GM18511 (cell line): ENCODE measurements around the gene RASSF10.

Experiments
- ATAC-seq: cut with Tn5 transposase; IDR thresholded peaks from one replicate; pipeline ENCODE4 v1.9.1; 2021; ENCODE audit warnings: mild to moderate bottlenecking, moderate library complexity; ENCODE audit not compliant: unreplicated experiment

The RASSF10 gene

GRCh38 chr11:13053255-13053917 lies 44.3 kb downstream of the RASSF10 start:
- no peak for ATAC-seq

DNA sequence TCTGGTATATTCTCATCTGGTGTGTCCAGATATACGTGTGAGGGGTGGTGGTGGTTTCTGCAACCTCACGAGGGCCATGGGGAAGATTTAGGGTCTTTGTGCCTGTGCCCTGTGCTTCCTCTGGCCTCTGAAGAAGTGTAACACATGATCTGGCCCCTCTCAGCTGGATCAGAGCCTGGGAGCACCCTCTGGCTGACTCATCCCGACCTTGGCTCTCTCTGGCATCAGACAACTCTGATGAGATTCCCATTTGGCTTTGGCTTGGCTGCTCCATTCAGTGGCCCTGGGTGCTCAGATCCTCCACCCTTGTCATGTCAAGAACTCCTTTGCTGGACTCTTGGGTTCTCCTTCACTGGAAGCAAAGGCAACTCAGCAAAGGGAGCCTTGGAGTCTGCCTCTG lies 45.2 kb downstream of the RASSF10 start:
- no peak for ATAC-seq

GRCh38 chr11:13055200-13055599 lies 46.1 kb downstream of the RASSF10 start:
- ATAC-seq: no peak

GRCh38 chr11:13061294-13061990 lies 52.3 kb downstream of the RASSF10 start:
- no peak for ATAC-seq
